Tongue (tissue), 2 donors: ENCODE data around the gene SLC31A1. TPM values are rescaled to one million over a fixed set of nuclear protein-coding genes. Genes with fewer than 3 reads are reported as not detected.
"Not testable (repeated sequence)": the region's sequence is repeated elsewhere in the genome, so short reads cannot be mapped to it uniquely, and the experiment has no call there.

Source experiments
- DNase-seq: peaks from one replicate; pipeline ENCODE4 v3.0.0-alpha.2; 2015
- total RNA-seq: library from RNA; depleted of rRNA; stranded (reverse); fragments of >200 nt; gene quantifications from one replicate; pipeline ENCODE4 v1.2.3, GENCODE V29; 2014

SLC31A1 gene
- total RNA-seq, 1 donor from 2014 or later, result 11.8 TPM

GRCh38 chr9:113266174-113266573 is 44.8 kb downstream of the SLC31A1 start:
- DNase-seq, result no peak

- DNase-seq, result no peak
These were observed 46.7 kb downstream of the SLC31A1 start for GRCh38 chr9:113267911-113268566.

GRCh38 chr9:113269355-113269754 is 48.0 kb downstream of the SLC31A1 start:
- no peak for DNase-seq

GRCh38 chr9:113269871-113270270 is 48.5 kb downstream of the SLC31A1 start:
- no peak for DNase-seq

- DNase-seq, result peak; percentile 83
These were observed 53.3 kb downstream of the SLC31A1 start for GRCh38 chr9:113274474-113275156.

GRCh38 chr9:113275157-113276131 is 54.1 kb downstream of the SLC31A1 start, which contains the start of the genes CDC26 and PRPF4:
Gene CDC26, minus strand, starts transcription at chr9:113275572. Its CDS starts 3,065 bp downstream, at chr9:113272507.
Gene PRPF4, plus strand, starts transcription at chr9:113275658. Its CDS starts 86 bp downstream, at chr9:113275744.
- DNase-seq, result peak; percentile 99

GRCh38 chr9:113278840-113279239 is 57.5 kb downstream of the SLC31A1 start:
- DNase-seq, result no peak

- DNase-seq, result no peak
These were observed 60.0 kb downstream of the SLC31A1 start for GRCh38 chr9:113281356-113281755.

GRCh38 chr9:113289091-113289490 is 67.7 kb downstream of the SLC31A1 start:
- DNase-seq, result no peak

GRCh38 chr9:113290052-113290607 is 68.8 kb downstream of the SLC31A1 start:
- DNase-seq, result no peak

- DNase-seq, result no peak
These were observed 72.0 kb downstream of the SLC31A1 start for GRCh38 chr9:113293285-113293878.

- DNase-seq, result not testable (repeated sequence)
These were observed 74.9 kb downstream of the SLC31A1 start for GRCh38 chr9:113296247-113296646.

- DNase-seq, result no peak
These were observed 75.6 kb downstream of the SLC31A1 start for GRCh38 chr9:113296796-113297558.

- no peak for DNase-seq
These were observed 77.0 kb downstream of the SLC31A1 start for GRCh38 chr9:113298311-113298710.

GRCh38 chr9:113298924-113299770 is 77.8 kb downstream of the SLC31A1 start:
- no peak for DNase-seq

GRCh38 chr9:113299800-113300292 is 78.5 kb downstream of the SLC31A1 start:
- DNase-seq, result peak; percentile 58

GRCh38 chr9:113301548-113301947 is 80.2 kb downstream of the SLC31A1 start:
- DNase-seq, result no peak

GRCh38 chr9:113302792-113303418 is 81.6 kb downstream of the SLC31A1 start, which contains the start of gene RNF183:
Gene RNF183, minus strand, starts transcription at chr9:113303376. Its CDS starts 5,192 bp downstream, at chr9:113298184.
- no peak for DNase-seq

- DNase-seq, result no peak
These were observed 85.2 kb downstream of the SLC31A1 start for GRCh38 chr9:113306566-113306965.
